ENCODE measurements around the gene RGS3.

The RGS3 gene

GRCh38 chr9:113492343-113493202, 29.0 kb downstream of the RGS3 start:
- DNase-seq, result peak; percentile 38

DNA sequence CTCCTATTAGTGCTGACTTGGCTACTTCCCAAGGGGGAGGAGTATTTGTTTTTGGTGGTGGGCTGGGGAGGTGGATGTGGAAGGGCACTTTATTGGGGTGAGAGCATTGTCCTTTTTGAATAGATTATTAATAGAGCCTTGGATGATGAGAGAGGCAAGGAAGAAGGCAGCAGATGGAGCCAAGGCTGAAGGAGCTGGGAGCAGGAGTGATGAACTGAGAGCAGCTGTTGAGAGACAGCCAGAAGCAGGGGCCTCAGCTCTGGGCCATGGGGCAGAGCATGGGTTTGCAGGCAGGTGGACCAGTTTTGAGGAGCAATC, 29.6 kb downstream of the RGS3 start:
- DNase-seq, result no peak

DNA sequence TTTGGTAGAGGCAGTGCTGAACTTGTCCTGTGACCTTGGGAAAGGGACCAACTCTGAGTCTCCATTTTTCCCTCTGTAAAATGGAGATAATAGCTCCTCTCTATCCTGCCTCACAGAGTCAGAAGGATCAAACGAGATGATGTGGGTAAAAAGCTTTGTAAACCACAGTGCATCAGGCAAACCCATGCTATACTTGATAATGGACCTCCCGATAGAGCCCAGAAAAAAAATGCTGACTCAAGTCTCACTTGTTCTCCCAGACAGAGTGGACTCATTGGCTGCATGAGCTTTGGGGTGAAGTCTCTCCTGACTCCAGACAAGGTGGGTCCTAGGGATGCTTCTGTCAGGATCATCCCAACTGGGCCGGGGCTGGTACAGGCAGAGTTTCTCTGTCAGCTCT, 32.0 kb downstream of the RGS3 start:
- no peak for DNase-seq

- DNase-seq, result no peak
Observed at GRCh38 chr9:113497051-113497450, 33.5 kb downstream of the RGS3 start.

- DNase-seq, result no peak
Observed at GRCh38 chr9:113499153-113499875, 35.8 kb downstream of the RGS3 start.

DNA sequence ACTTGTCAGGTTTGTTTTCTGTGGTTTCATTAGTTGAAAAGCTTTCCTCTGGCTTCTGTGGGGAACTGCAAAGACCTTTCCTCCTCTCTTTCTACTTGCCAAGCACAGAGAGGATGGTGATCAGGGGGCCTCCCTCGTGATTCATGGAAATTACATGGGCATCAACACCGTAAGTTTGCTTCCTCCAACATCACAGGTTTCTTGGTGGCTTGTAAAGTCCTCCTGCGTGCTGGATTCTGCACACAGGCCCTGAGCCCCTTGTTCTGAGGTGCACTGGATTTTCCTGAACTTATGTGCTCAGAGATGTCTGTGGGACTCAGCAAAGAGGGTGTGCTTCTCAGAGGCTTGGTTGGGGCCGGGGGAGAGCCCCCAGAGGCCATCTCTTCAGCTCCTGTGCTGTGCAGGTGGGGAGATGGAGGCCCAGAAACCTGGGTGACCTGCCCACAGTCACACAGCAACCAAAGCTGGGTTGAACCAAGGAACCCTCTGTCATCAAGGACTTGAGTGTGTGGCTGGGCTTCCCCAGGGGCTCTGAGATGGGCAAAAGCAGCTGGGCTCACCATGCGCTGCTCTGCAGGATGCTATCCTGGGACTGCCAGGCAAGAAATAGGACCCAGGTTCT, 36.5 kb downstream of the RGS3 start:
- no peak for DNase-seq

DNA sequence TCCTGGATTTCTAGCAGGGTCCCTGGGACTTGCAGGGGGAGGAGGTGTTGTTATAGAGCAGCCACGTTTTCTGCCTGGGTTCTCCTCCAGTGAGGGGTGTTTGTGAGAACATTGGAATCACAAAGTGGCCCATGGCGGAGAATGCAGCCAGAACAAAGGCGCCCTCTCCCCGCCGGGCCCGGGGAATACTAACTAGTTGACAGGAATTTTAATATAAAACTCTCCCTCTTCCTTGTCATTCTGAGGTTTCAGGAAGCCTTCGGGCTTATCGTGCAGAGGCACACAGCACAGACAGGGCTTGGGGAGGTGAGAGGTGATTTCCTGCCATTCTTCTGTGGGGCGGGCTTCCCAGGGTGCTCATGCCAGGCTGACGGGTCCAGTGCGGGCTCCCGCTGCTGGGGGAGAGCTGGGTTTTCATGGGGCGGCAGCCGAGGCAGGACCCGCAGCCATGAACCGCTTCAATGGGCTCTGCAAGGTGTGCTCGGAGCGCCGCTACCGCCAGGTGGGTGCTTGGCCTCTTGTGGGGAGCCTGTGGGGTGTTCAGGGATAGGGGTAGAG, 37.7 kb downstream of the RGS3 start:
- no peak for DNase-seq

- no peak for DNase-seq
Observed at GRCh38 chr9:113501852-113502251, 38.3 kb downstream of the RGS3 start.

DNA sequence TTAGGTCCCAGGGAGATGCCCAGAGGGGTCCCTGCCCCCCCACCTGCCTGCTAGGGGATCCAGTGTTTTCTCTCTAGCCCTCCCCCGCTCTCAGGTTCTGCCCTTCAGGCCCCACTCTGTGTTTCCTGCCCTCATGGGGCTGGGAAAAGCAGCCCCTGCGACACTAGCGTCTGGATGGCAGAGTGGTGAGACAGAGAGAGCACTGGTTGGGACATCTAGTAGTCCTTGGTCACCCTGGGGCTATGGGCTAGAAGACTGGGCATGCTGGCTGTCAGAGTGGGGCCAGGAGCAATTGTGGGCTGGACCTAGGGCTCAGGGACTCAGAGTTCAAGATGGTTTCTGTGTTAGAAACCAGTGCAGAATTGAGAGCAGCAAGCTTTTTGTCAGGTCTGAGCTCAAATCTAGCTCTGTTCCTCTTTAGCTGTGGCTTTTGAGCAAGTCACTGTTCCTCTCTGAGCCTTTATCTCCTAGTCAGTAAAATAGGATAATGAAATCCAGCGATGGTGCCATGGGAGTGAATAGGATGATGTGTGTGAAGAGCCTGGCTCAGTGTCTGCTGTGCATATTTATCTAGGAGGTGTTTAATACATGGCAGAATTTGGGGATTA, 39.0 kb downstream of the RGS3 start:
- DNase-seq, result no peak

DNA sequence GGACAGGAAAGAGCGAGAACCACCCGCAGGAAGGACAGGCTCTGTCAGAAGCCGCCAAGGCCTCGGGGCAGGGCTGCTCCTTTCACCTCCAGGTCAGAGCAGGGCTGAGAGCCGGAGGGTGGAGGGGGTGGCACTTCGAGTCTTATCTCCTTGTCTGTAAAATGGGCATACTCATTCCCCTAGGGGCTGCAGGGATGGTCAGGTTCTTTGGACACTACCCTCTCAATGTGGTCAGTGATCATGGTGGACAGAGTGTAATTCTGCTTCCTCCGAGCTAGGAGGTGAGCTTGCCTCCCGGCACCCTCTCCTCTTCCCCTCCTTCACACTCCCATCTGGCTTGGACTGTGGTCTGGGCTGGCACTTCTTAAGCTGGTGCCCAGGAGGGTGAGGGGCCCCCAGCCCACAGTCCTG, 39.6 kb downstream of the RGS3 start:
- DNase-seq, result no peak

GRCh38 chr9:113503613-113504211, 40.2 kb downstream of the RGS3 start:
- peak; percentile 10 for DNase-seq

DNA sequence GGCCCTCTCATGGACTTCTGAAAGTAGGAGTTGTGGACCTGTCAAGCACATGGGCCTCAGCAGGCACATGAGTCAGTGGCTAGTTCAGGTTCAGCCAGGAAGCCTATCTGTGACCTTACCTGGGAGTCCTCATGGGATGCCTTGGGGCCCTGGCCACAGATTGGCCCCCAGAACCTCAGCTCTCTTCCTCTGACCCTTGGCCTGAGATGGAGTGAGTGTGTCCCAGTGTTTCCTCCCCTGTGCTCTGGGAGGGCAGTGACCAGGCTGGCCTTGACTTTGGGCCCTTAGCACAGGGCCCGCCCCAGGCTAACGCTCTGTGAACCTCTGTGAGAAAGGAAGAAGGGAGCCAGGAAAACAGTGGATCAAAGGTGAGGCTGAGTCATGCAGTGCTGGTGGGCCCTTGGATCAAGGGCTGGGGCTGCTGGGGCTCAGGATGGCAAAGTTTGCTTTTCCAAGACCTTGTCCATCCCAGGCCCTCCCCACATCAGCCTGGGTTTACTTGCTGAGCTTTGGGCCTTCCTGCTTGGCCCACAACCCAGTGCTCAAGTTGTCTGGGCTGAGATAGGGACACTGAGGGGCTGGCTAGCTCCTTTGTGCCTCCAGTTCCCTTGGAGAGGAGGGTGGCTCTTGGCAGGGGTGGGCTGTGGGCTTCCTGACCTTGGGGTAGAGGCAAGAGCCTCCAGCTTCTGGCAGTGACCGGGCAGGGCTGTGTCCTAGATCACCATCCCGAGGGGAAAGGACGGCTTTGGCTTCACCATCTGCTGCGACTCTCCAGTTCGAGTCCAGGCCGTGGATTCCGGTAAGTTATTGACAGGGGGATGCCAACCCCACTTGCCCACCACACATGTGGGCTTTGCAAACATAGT, 41.4 kb downstream of the RGS3 start:
- no peak for DNase-seq

- DNase-seq, result no peak
Observed at GRCh38 chr9:113506090-113506589, 42.6 kb downstream of the RGS3 start.

- DNase-seq, result no peak
Observed at GRCh38 chr9:113507256-113507655, 43.7 kb downstream of the RGS3 start.

- no peak for DNase-seq
Observed at GRCh38 chr9:113508111-113508749, 44.7 kb downstream of the RGS3 start.

GRCh38 chr9:113509463-113509862, 45.9 kb downstream of the RGS3 start:
- peak; percentile 36 for DNase-seq

DNA sequence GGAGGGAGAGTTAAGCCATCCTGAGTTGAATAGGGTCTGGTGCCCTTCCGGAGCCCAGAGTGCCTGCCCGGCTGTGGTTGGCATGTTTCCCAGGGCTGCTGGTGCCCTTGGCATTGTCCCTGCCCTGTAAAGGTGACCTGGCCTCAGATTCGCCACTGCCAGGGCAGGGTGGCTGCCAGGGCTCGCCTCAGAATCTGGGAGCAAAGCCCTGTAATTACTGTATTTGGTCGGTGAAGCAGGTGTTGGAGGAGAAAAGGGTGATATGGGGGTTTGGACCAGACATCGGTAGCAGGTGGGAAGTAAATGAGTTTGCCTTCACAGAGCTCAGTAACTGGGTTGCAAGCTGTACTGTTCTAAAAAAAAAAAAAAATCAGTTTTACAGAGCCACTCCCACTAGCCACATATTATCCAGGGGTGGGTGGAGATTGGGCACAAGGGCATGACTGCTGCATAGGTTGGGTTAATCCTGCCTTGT, 47.6 kb downstream of the RGS3 start:
- DNase-seq, result no peak

DNA sequence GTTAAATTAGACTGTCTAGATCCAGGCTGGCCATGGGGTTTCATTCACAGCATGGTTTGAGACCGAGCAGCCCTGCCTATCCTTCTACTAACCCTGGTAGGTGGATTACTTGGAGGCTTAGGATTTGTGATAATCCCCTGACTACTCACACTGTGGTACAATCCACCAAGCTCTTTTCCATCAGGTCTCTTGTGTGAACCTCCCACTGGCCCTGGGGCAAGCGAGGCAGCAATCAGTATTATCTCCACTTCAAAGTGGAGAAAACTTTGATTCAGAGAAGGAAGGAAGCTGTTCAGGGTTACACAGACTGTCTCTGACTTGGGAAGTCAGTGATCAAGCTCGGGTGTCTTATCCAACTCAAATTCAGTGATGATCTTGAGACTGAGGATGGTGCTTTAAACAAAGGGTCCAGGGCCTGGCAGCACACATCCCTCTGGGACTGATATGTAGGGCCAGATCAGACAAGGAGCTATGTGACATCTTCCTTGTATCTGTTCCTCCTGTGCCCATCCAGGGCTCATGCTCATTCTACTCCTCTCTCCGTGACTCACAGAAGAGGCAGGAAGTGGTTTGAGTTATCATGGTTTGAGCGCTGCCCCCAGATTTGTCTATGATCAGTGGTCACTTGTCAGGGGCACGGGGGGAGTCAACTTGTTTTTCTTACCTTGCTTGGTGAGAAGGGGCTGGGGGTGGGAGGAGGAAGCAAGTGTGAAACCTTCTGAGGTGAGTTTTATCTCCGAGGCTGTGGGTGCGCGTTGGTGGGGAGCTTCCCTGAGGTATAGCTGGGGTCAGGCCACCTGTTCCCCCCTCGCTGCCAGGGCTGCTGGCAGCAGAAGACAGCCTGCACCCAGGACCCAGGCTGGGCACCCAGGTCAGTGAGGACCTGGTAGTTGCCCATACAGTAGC, 48.6 kb downstream of the RGS3 start:
- DNase-seq, result peak; percentile 56

DNA sequence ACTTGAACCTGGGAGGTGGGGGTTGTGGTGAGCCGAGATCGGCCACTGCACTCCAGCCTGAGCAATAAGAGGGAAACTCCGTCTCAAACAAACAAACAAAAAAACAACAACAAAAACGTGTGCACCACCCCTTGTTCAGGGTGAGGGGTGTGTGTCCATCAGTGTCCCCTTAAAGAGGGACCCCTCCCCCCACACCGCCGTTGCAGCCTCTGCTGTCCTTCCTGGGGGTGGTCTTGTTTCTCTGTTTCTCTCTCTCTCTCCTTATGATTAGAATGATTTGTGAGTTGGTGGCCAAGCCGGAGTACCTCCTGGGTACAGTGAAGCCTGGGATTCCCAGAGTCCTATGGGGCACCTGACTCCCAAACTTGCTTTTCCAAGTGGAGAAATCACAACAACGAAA, 49.6 kb downstream of the RGS3 start:
- DNase-seq, result no peak

- DNase-seq, result no peak
Observed at GRCh38 chr9:113513536-113513935, 50.0 kb downstream of the RGS3 start.

All from fibroblast of skin of right biceps (primary cell).